Nephron (organoid): ENCODE measurements around the gene P3H4.

Experiments used
- H3K27ac Mint-ChIP-seq, 3 experiments: 2 replicates each; pipeline ENCODE4 v1.8.0; 2020; ENCODE audit warnings: mixed read lengths in 3 of 3, mild to moderate bottlenecking in 2 of 3, moderate library complexity in 1 of 3
- H3K27me3 Mint-ChIP-seq: 2 replicates; pipeline ENCODE4 v1.8.0; 2021; ENCODE audit warnings: low read depth, mild to moderate bottlenecking, moderate library complexity, mixed read lengths
- H3K36me3 Mint-ChIP-seq: 2 replicates; pipeline ENCODE4 v1.8.0; 2020; ENCODE audit warnings: low read depth, mixed read lengths
- H3K4me1 Mint-ChIP-seq: 2 replicates; pipeline ENCODE4 v1.8.0; 2020; ENCODE audit warnings: mixed read lengths
- H3K4me3 Mint-ChIP-seq, 3 experiments: 2 replicates each; pipeline ENCODE4 v1.8.0; 2020; ENCODE audit warnings: mild to moderate bottlenecking in 3 of 3, mixed read lengths in 3 of 3, moderate library complexity in 2 of 3
- H3K9me3 Mint-ChIP-seq: 2 replicates; pipeline ENCODE4 v1.8.0; 2020; ENCODE audit warnings: mixed read lengths
- TF ChIP-seq, protein P1 (sequence below), 3 experiments: fragments of 200-600 bp; sonication (generic); IDR thresholded peaks; one replicate each; pipeline ENCODE4 v1.5.0; 2021; ENCODE audit warnings: antibody characterized with exemption in 3 of 3; ENCODE audit not compliant: unreplicated experiment in 3 of 3

The P3H4 gene

DNA sequence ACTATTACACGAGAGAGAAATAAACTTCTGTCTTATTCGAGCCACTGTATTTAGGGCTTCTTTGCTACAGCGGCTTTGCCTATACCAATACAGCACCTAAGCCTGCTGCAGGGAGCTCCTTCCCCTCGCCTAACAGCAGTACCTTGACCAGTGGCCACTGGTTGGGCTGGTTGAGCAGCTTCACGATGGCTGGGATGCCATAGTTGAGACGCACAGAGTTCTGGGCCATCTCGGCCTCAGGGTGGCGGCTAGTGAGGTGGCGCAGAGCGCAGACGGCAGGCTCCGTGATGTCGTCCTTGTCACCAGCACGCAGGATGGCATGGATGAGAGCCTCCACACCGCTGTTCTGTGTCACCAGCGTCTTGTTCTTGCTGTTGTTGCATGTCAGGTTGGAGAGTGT lies 48.9 kb downstream of the P3H4 start:
- H3K4me3 Mint-ChIP-seq = no peak overlapping the region
- no peaks in the 10 kb centered on the region for H3K9me3 Mint-ChIP-seq
- no peaks in the 10 kb centered on the region for H3K27me3 Mint-ChIP-seq
- TF ChIP-seq, protein P1, sequence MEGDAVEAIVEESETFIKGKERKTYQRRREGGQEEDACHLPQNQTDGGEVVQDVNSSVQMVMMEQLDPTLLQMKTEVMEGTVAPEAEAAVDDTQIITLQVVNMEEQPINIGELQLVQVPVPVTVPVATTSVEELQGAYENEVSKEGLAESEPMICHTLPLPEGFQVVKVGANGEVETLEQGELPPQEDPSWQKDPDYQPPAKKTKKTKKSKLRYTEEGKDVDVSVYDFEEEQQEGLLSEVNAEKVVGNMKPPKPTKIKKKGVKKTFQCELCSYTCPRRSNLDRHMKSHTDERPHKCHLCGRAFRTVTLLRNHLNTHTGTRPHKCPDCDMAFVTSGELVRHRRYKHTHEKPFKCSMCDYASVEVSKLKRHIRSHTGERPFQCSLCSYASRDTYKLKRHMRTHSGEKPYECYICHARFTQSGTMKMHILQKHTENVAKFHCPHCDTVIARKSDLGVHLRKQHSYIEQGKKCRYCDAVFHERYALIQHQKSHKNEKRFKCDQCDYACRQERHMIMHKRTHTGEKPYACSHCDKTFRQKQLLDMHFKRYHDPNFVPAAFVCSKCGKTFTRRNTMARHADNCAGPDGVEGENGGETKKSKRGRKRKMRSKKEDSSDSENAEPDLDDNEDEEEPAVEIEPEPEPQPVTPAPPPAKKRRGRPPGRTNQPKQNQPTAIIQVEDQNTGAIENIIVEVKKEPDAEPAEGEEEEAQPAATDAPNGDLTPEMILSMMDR (IDR thresholded peaks at IDR 0.05; ENCODE audit: unreplicated experiment in 3 of 3) = no peak
- no peak overlapping the region for H3K27ac Mint-ChIP-seq
- H3K4me1 Mint-ChIP-seq = no peaks in the 10 kb centered on the region
- peaks cover 76% of the 10 kb centered on the region for H3K36me3 Mint-ChIP-seq

DNA sequence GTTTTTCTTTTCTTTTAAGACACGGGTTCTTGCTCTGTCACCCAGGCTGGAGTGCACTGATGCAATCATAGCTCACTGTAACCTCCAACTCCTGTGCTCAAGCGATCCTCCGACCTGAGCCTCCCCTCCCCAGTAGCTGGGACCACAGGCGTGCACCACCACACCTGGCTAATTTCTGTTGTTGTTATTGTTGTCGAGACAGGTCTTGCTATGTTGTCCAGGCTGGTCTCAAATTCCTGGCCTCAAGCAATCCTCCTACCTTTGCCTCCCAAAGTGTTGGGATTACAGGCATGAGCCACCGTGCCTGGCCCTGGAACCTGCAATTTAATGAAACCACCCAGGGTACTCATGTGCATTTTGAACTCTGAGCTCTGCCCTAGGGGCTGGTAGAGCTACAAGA lies 49.4 kb downstream of the P3H4 start:
- TF ChIP-seq, protein P1 (IDR thresholded peaks at IDR 0.05; ENCODE audit: unreplicated experiment in 3 of 3) = no peak
- Mint-ChIP-seq H3K4me3 (no peak overlapping the region), H3K36me3 (peaks cover 76% of the 10 kb centered on the region), H3K27ac (no peak overlapping the region), H3K27me3 (no peaks in the 10 kb centered on the region), H3K9me3 (no peaks in the 10 kb centered on the region), H3K4me1 (no peaks in the 10 kb centered on the region)

GRCh38 chr17:41760878-41761277 lies 50.9 kb downstream of the P3H4 start:
- Mint-ChIP-seq H3K27me3 (no peaks in the 10 kb centered on the region), H3K4me3 (no peak overlapping the region), H3K27ac (no peak overlapping the region), H3K9me3 (no peaks in the 10 kb centered on the region), H3K4me1 (no peaks in the 10 kb centered on the region), H3K36me3 (peaks cover 76% of the 10 kb centered on the region)
- TF ChIP-seq, protein P1 (IDR thresholded peaks at IDR 0.05; ENCODE audit: unreplicated experiment in 3 of 3) = no peak

- Mint-ChIP-seq H3K27me3 (no peaks in the 10 kb centered on the region), H3K4me3 (no peak overlapping the region), H3K27ac (no peak overlapping the region), H3K36me3 (peaks cover 67% of the 10 kb centered on the region), H3K4me1 (no peaks in the 10 kb centered on the region), H3K9me3 (no peaks in the 10 kb centered on the region)
- TF ChIP-seq, protein P1 (IDR thresholded peaks at IDR 0.05; ENCODE audit: unreplicated experiment in 3 of 3) = no peak
These were observed 53.1 kb downstream of the P3H4 start for GRCh38 chr17:41758601-41759000.

- Mint-ChIP-seq H3K27me3 (no peaks in the 10 kb centered on the region), H3K4me1 (no peaks in the 10 kb centered on the region), H3K9me3 (no peaks in the 10 kb centered on the region), H3K4me3 (no peak overlapping the region), H3K36me3 (peaks cover 30% of the 10 kb centered on the region), H3K27ac (no peak overlapping the region)
- TF ChIP-seq, protein P1 (IDR thresholded peaks at IDR 0.05; ENCODE audit: unreplicated experiment in 3 of 3) = no peak
These were observed 57.7 kb downstream of the P3H4 start for GRCh38 chr17:41754066-41754465.
